K562 (cell line): ENCODE measurements around the gene PROK2. TPM values are rescaled to one million over a fixed set of nuclear protein-coding genes. Genes with fewer than 3 reads are reported as not detected.
A peak's percentile ranks its signal among the peaks of the same experiment; 100 is the strongest.

Experiments used
- ATAC-seq: fragments of 200-7000 bp; cut with Tn5 transposase; 3 replicates; pipeline ENCODE4 v1.9.1; 2020; ENCODE audit warnings: moderate library complexity
- BruUV-seq: library from RNA; stranded (reverse); fragments of 400-500 nt; replicated peaks from 2 replicates; lab custom pipeline; 2021; lab: Mats Ljungman, UMichigan
- CTCF ChIA-PET: fragments of 300-600 bp; formaldehyde crosslinking; extraction: SDS; loops from one replicate; lab custom pipeline; 2021; ENCODE audit warnings: low intra/inter-chr PET ratio; lab: Yijun Ruan, JAX
- POLR2A ChIA-PET: fragments of 300-600, 350-650 bp; sonication (Branson Sonifier 250); formaldehyde crosslinking; extraction: SDS; loops from one replicate; lab custom pipeline; 2021; ENCODE audit warnings: antibody characterized with exemption, inconsistent platforms; lab: Yijun Ruan, JAX
- DNase-seq, 4 experiments: peaks; one replicate each; pipeline versions ENCODE4 v3.0.0 to v3.0.0-alpha.2; 2011 to 2018; ENCODE audit warnings: low spot score in 3 of 4, mixed read lengths in 3 of 4; ENCODE audit errors: extremely low read depth in 1 of 4
- FAIRE-seq: peaks from 2 replicates; lab custom pipeline; 2011; peaks lifted over from hg19 to GRCh38; lab: Jason Lieb, UNC
- H2AFZ ChIP-seq: 2 replicates; pipeline ENCODE4 v1.6.0; 2011; ENCODE audit warnings: low read depth, low read length, control low read depth, inconsistent platforms
- H3K27ac ChIP-seq: fragments of 200-600 bp; 3 replicates; pipeline ENCODE4 v1.8.0; 2011; ENCODE audit warnings: low read depth, mild to moderate bottlenecking, control low read depth, inconsistent platforms, low read length, moderate library complexity, mixed read lengths; ENCODE audit errors: extremely low read depth
- H3K27me3 ChIP-seq, 2 experiments: fragments of 300-600 bp in 1 of 2; 2 replicates in 1 of 2; 3 replicates in 1 of 2; pipeline versions ENCODE4 v1.6.0 to v1.8.0; 2011; ENCODE audit warnings: inconsistent platforms in 2 of 2, low read length in 2 of 2, mild to moderate bottlenecking in 1 of 2, mixed read lengths in 1 of 2, moderate library complexity in 1 of 2; ENCODE audit not compliant: control insufficient read depth in 2 of 2, insufficient read depth in 2 of 2
- H3K36me3 ChIP-seq: fragments of 300-600 bp; 3 replicates; pipeline ENCODE4 v1.8.0; 2011; ENCODE audit warnings: mild to moderate bottlenecking, low read length, inconsistent platforms; ENCODE audit not compliant: control insufficient read depth, insufficient read depth
- H3K4me1 ChIP-seq, 2 experiments: fragments of 200-600 bp in 1 of 2; replicated peaks in 1 of 2; 2 replicates in 1 of 2; 3 replicates in 1 of 2; pipeline versions ENCODE4 v1.5.1 to v1.8.0; 2011; ENCODE audit warnings: inconsistent platforms in 2 of 2, low read length in 2 of 2, mild to moderate bottlenecking in 1 of 2, mixed read lengths in 1 of 2, moderate library complexity in 1 of 2; ENCODE audit not compliant: control insufficient read depth in 2 of 2, insufficient read depth in 2 of 2
- H3K4me2 ChIP-seq: 2 replicates; pipeline ENCODE4 v1.6.1; 2011; ENCODE audit warnings: low read length, control low read depth, inconsistent platforms, mixed read lengths; ENCODE audit not compliant: insufficient read depth
- H3K4me3 ChIP-seq: fragments of 200-600 bp; sonication (generic), shearing (Covaris generic); 2 replicates; pipeline ENCODE4 v1.5.1; 2016; ENCODE audit warnings: control low read depth, inconsistent platforms
- H3K79me2 ChIP-seq: fragments of 200-600 bp; 3 replicates; pipeline ENCODE4 v1.8.0; 2011; ENCODE audit warnings: low read length, inconsistent platforms; ENCODE audit not compliant: control insufficient read depth, insufficient read depth
- H3K9ac ChIP-seq, 2 experiments: 2 replicates each; pipeline versions ENCODE4 v1.6.0 to v1.6.1; 2011; ENCODE audit warnings: low read depth in 2 of 2, low read length in 2 of 2, control low read depth in 1 of 2, inconsistent platforms in 1 of 2, mild to moderate bottlenecking in 1 of 2, mixed read lengths in 1 of 2; ENCODE audit not compliant: insufficient read depth in 1 of 2
- H3K9me1 ChIP-seq: one replicate; pipeline ENCODE4 v1.6.0; 2011; ENCODE audit warnings: inconsistent platforms, mild to moderate bottlenecking, low read length, moderate library complexity; ENCODE audit not compliant: control insufficient read depth, insufficient read depth
- H3K9me3 ChIP-seq: replicated peaks from 2 replicates; pipeline ENCODE4 v1.5.1; 2011; ENCODE audit warnings: low read depth, low read length, inconsistent platforms; ENCODE audit not compliant: control insufficient read depth, insufficient read depth
- H4K20me1 ChIP-seq: replicated peaks from 2 replicates; pipeline ENCODE4 v1.6.1; 2011; ENCODE audit warnings: low read length, inconsistent platforms, mixed read lengths; ENCODE audit not compliant: control insufficient read depth, insufficient read depth
- ARHGAP35 ChIP-seq: fragments of 450-650 bp; IDR thresholded peaks from 2 replicates; pipeline ENCODE4 v1.6.1; 2018; ENCODE audit not compliant: partially characterized antibody
- FIP1L1 ChIP-seq: fragments of 200-400 bp; formaldehyde crosslinking; IDR thresholded peaks from 2 replicates; pipeline ENCODE4 v1.6.1; 2018; ENCODE audit warnings: mild to moderate bottlenecking, low read depth, low read length; ENCODE audit not compliant: poor library complexity, severe bottlenecking
- FOXK2 ChIP-seq, 2 experiments: fragments of 450-650 bp; IDR thresholded peaks in 1 of 2; conservative IDR thresholded peaks in 1 of 2; 2 replicates each; pipeline ENCODE4 v1.6.1; 2016; ENCODE audit warnings: low read depth in 2 of 2, mild to moderate bottlenecking in 1 of 2
- HEY1 ChIP-seq: fragments of 250-450 bp; sonication (Bioruptor Pico); IDR thresholded peaks from 2 replicates; pipeline ENCODE4 v1.5.0; 2020; ENCODE audit warnings: mild to moderate bottlenecking, moderate library complexity, borderline replicate concordance
- MEF2A ChIP-seq: IDR thresholded peaks from 2 replicates; pipeline ENCODE4 v1.6.1; 2011; ENCODE audit warnings: low read depth, mild to moderate bottlenecking, low read length, moderate library complexity; ENCODE audit not compliant: control insufficient read depth
- MTA2 ChIP-seq: fragments of 450-650 bp; IDR thresholded peaks from 2 replicates; pipeline ENCODE4 v1.6.1; 2016; ENCODE audit warnings: low read depth
- MTA3 ChIP-seq: fragments of 450-650 bp; formaldehyde crosslinking; IDR thresholded peaks from 2 replicates; pipeline ENCODE4 v1.6.1; 2017; ENCODE audit warnings: mild to moderate bottlenecking, borderline replicate concordance
- NFIC ChIP-seq: fragments of 450-650 bp; IDR thresholded peaks from 2 replicates; pipeline ENCODE4 v1.6.1; 2017; ENCODE audit warnings: mild to moderate bottlenecking, inconsistent platforms
- NFXL1 ChIP-seq: fragments of 450-650 bp; formaldehyde crosslinking; IDR thresholded peaks from 2 replicates; pipeline ENCODE4 v1.4.0; 2021; ENCODE audit warnings: mild to moderate bottlenecking
- RBFOX2 ChIP-seq: fragments of 200-400 bp; formaldehyde crosslinking; IDR thresholded peaks from 2 replicates; pipeline ENCODE4 v1.6.1; 2017; ENCODE audit warnings: low read depth, mild to moderate bottlenecking, low read length, moderate library complexity
- RBM15 ChIP-seq: fragments of 200-400 bp; formaldehyde crosslinking; IDR thresholded peaks from 2 replicates; pipeline ENCODE4 v1.6.1; 2018; ENCODE audit warnings: mild to moderate bottlenecking, low read length, moderate library complexity; ENCODE audit not compliant: insufficient read depth
- RBM17 ChIP-seq: fragments of 200-400 bp; formaldehyde crosslinking; IDR thresholded peaks from 2 replicates; pipeline ENCODE4 v1.6.1; 2017; ENCODE audit warnings: low read depth, mild to moderate bottlenecking, low read length, borderline replicate concordance
- TEAD1 ChIP-seq, 2 experiments: fragments of 450-650 bp in 1 of 2; sonication (generic) in 1 of 2; formaldehyde crosslinking; IDR thresholded peaks; 2 replicates each; pipeline versions ENCODE4 v1.4.0 to v1.8.0; 2020 to 2022; ENCODE audit warnings: mild to moderate bottlenecking in 2 of 2, missing genetic modification reagents in 1 of 2
- ZFX ChIP-seq: sonication (generic); formaldehyde crosslinking; IDR thresholded peaks from 2 replicates; pipeline ENCODE4 v1.8.0; 2022; ENCODE audit warnings: mild to moderate bottlenecking, missing genetic modification reagents, moderate library complexity
- ZNF197 ChIP-seq: fragments of 200-800 bp; sonication (Bioruptor generic); IDR thresholded peaks from 2 replicates; pipeline ENCODE4 v1.6.1; 2016; ENCODE audit warnings: low read depth, missing genetic modification characterization, missing compliant biosample characterization
- ZSCAN32 ChIP-seq: fragments of 450-650 bp; formaldehyde crosslinking; IDR thresholded peaks from 2 replicates; pipeline ENCODE4 v1.4.0; 2020; ENCODE audit warnings: mild to moderate bottlenecking, moderate library complexity
- WGBS: fragments of 100-300 bp; shearing (Covaris generic); methylation state at CpG from one replicate; pipeline ENCODE4 v1.1.6; 2016; ENCODE audit warnings: low coverage, mixed read lengths; ENCODE audit not compliant: insufficient coverage; ENCODE audit errors: missing lambda C conversion rate; 5-methylcytosine and 5-hydroxymethylcytosine counted together
- in situ Hi-C: fragments of 300-500 bp; cut with MboI; formaldehyde crosslinking; loops from 4 replicates; pipeline ENCODE4 v1.15.0; 2018; ENCODE audit warnings: inconsistent platforms, mixed read lengths
- intact Hi-C: fragments of 100-400 bp; cut with micrococcal nuclease; formaldehyde crosslinking; loops from 2 replicates; pipeline ENCODE4 v1.14.2; 2022
- polyA plus RNA-seq, 8 experiments: library from polyadenylated mRNA; depleted of rRNA in 4 of 8; stranded (reverse) in 5 of 8; unstranded in 3 of 8; fragments of >200 nt; fragmentation: Nextera tagmentation in 2 of 8; fragmentation: Illumina TruSeq in 1 of 8; extraction: Ambion mirVana in 2 of 8; extraction: Trizol in 1 of 8; gene quantifications; 2 replicates each; pipeline versions ENCODE4 v1.2.1 to v1.2.3, GENCODE V29; 2011 to 2014; ENCODE audit warnings: inconsistent platforms in 1 of 8, missing spikeins in 1 of 8
- total RNA-seq, 7 experiments: library from RNA; depleted of rRNA in 6 of 7; stranded (reverse); fragments of >200 nt in 6 of 7; fragmentation: Illumina TruSeq in 2 of 7; extraction: Trizol in 2 of 7; gene quantifications; 2 replicates each; pipeline versions ENCODE4 v1.2.1 to v1.2.3, GENCODE V29; 2011 to 2021; ENCODE audit warnings: low replicate concordance in 1 of 7
- TF ChIP-seq, protein P1 (sequence below): fragments of 150-350 bp; IDR thresholded peaks from 2 replicates; pipeline ENCODE4 v1.6.1; 2014; ENCODE audit warnings: low read depth, mild to moderate bottlenecking, low read length, borderline replicate concordance

Gene PROK2
- total and polyA plus RNA-seq, 9 of the 15 experiments (the other 6 are each of a cell fraction or from before 2014, with no cell fraction given), result 0.07 to 0.13 TPM; not detected in 7

DNA sequence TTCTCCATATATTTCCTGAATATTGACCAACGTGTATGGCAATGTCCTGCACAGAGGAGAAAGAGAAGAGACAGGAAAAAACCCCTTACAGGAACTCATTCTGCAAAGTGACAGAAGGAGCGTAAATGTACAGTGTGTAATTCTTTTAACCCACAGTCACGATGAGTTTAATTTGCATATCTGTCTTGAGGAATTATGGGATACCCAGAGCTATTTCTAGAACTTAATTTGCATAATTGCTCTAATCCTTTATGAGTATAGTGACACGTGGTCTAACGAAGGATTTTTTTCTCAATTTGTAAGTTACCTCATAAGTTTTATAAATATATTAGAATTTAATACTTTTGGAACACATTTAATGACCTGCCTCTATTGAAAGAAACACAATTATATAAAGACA, 21.5 kb downstream of the PROK2 start:
- DNase-seq, result no peak
- H3K4me2 ChIP-seq, result no peak overlapping the region

DNA sequence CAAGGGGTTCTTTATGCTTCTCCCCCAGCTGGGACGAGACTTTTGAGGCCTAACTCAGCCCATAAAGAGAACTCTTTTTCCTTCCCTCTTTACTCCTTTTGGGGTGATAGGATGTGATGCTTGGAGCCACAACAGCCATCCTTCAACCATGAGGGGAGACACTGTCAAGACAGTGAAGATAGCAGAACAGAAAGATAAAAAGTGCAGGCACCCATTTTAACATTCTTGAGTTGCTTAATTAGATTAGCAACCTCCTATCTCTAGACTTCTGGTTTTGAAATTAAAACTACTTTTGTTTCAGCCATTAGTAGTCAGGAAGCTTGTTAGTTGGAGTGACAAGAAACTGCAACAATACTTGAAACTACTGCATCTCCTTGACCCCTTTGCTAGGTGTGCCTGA, 24.8 kb downstream of the PROK2 start:
- Histone ChIP-seq H3K27ac (no peak overlapping the region), H3K79me2 (no peaks in the 10 kb centered on the region), H3K36me3 (no peaks in the 10 kb centered on the region)
- BruUV-seq, result no TSS peak
- POLR2A ChIA-PET, result no interaction called here
- intact Hi-C loops, result no loop called here
- TF ChIP-seq RBM15 (no peak), MTA3 (no peak), MTA2 (no peak), NFIC (no peak), FIP1L1 (no peak), ZSCAN32 (CRISPR knock-in tag) (no peak), ARHGAP35 (no peak), ZNF197 (CRISPR knock-in tag) (no peak)
- TF ChIP-seq, protein P1, sequence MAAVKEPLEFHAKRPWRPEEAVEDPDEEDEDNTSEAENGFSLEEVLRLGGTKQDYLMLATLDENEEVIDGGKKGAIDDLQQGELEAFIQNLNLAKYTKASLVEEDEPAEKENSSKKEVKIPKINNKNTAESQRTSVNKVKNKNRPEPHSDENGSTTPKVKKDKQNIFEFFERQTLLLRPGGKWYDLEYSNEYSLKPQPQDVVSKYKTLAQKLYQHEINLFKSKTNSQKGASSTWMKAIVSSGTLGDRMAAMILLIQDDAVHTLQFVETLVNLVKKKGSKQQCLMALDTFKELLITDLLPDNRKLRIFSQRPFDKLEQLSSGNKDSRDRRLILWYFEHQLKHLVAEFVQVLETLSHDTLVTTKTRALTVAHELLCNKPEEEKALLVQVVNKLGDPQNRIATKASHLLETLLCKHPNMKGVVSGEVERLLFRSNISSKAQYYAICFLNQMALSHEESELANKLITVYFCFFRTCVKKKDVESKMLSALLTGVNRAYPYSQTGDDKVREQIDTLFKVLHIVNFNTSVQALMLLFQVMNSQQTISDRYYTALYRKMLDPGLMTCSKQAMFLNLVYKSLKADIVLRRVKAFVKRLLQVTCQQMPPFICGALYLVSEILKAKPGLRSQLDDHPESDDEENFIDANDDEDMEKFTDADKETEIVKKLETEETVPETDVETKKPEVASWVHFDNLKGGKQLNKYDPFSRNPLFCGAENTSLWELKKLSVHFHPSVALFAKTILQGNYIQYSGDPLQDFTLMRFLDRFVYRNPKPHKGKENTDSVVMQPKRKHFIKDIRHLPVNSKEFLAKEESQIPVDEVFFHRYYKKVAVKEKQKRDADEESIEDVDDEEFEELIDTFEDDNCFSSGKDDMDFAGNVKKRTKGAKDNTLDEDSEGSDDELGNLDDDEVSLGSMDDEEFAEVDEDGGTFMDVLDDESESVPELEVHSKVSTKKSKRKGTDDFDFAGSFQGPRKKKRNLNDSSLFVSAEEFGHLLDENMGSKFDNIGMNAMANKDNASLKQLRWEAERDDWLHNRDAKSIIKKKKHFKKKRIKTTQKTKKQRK, result no peak
- TF ChIP-seq, all 486 proteins: peak for 0
- no peak overlapping the region for H3K4me3 ChIP-seq
- CTCF ChIA-PET, result no interaction called here
- no peaks in the 10 kb centered on the region; a peak in 1 of 5 replicates for H3K4me1 ChIP-seq
- no peaks in the 10 kb centered on the region for H3K9me3 ChIP-seq
- FAIRE-seq (no peak), DNase-seq (no peak), ATAC-seq (no peak)
- H3K4me2 ChIP-seq, result no peak overlapping the region
- peaks cover 0 to 7% of the 10 kb centered on the region in 2 experiments; a peak in 3 of 5 replicates for H3K27me3 ChIP-seq
- no peak overlapping the region for H3K9ac ChIP-seq
- no peak overlapping the region for H2AFZ ChIP-seq
- H4K20me1 ChIP-seq, result no peaks in the 10 kb centered on the region
- no peaks in the 10 kb centered on the region for H3K9me1 ChIP-seq
- in situ Hi-C loops, result no loop called here
- WGBS, result no CpG with 5 or more reads among the region's 1 CpG

More for the DNA sequence above, 21.5 kb downstream of the PROK2 start:
- ChIA-PET POLR2A (no interaction called here), CTCF (no interaction called here)
- FAIRE-seq (no peak), ATAC-seq (no peak)
- no peaks in the 10 kb centered on the region for H3K36me3 ChIP-seq
- no peaks in the 10 kb centered on the region for H4K20me1 ChIP-seq
- H3K79me2 ChIP-seq, result no peaks in the 10 kb centered on the region
- H2AFZ ChIP-seq, result no peak overlapping the region
- TF ChIP-seq RBM17 (no peak), FOXK2 (conservative IDR thresholded peaks at IDR 0.05 in 1 of 2, IDR thresholded peaks at IDR 0.05 in 1 of 2; ENCODE audit: low read depth in 2 of 2) (no peak), RBFOX2 (no peak), ZFX (no peak), HEY1 (CRISPR knock-in tag) (no peak), MEF2A (peak; percentile 25; the same call in 1 of the 2 replicates), TEAD1 (CRISPR knock-in tag; IDR thresholded peaks at IDR 0.05) (no peak), NFXL1 (CRISPR knock-in tag) (no peak)
- no peaks in the 10 kb centered on the region for H3K9me3 ChIP-seq
- no peak overlapping the region for H3K9ac ChIP-seq
- WGBS, result 3% methylated on average over 5 of the region's 5 CpGs
- BruUV-seq, result no TSS peak
- no peak overlapping the region for H3K4me3 ChIP-seq
- H3K4me1 ChIP-seq, result no peaks in the 10 kb centered on the region; a peak in 1 of 5 replicates
- H3K9me1 ChIP-seq, result no peaks in the 10 kb centered on the region
- intact Hi-C loops, result no loop called here
- H3K27me3 ChIP-seq, result peaks cover 0 to 7% of the 10 kb centered on the region in 2 experiments; a peak in 3 of 5 replicates
- in situ Hi-C loops, result no loop called here
- no peak overlapping the region for H3K27ac ChIP-seq
